GM12892 (cell line): ENCODE results near the gene LY6G6D.
A peak's percentile ranks its signal among the peaks of the same experiment; 100 is the strongest.
"Not testable (repeated sequence)": the region's sequence is repeated elsewhere in the genome, so short reads cannot be mapped to it uniquely, and the experiment has no call there.

Experiments used
- DNase-seq: peaks from one replicate; pipeline ENCODE4 v3.0.0; 2011; ENCODE audit not compliant: insufficient read length
- FAIRE-seq: peaks from 2 replicates; lab custom pipeline; 2011; peaks lifted over from hg19 to GRCh38; lab: Jason Lieb, UNC
- POLR2A ChIP-seq: IDR thresholded peaks from 2 replicates; pipeline ENCODE4 v1.6.1; 2011; ENCODE audit warnings: low read depth, low read length, control low read depth
- POLR2AphosphoS5 ChIP-seq: IDR thresholded peaks from 2 replicates; pipeline ENCODE4 v1.6.1; 2011; ENCODE audit warnings: low read depth, low read length, control low read depth
- TAF1 ChIP-seq: IDR thresholded peaks from 2 replicates; pipeline ENCODE4 v1.6.1; 2011; ENCODE audit warnings: low read depth, mild to moderate bottlenecking, control low read depth, low read length, borderline replicate concordance

LY6G6D gene

GRCh38 chr6:31697555-31697954 lies 17.6 kb upstream of the LY6G6D start:
- FAIRE-seq: peak; percentile 42
- no peak for TF ChIP-seq POLR2A
- no peak for TF ChIP-seq POLR2AphosphoS5
- TF ChIP-seq TAF1: no peak
- no peak for DNase-seq

GRCh38 chr6:31700740-31701401 lies 14.3 kb upstream of the LY6G6D start:
- TF ChIP-seq POLR2A: no peak
- TF ChIP-seq TAF1: no peak
- no peak for TF ChIP-seq POLR2AphosphoS5
- DNase-seq (no peak), FAIRE-seq (no peak)

- DNase-seq (no peak), FAIRE-seq (no peak)
- TF ChIP-seq TAF1 (no peak), POLR2AphosphoS5 (no peak), POLR2A (no peak)
Observed at GRCh38 chr6:31701666-31702404, 13.3 kb upstream of the LY6G6D start.

GRCh38 chr6:31702405-31702818 lies 12.7 kb upstream of the LY6G6D start:
- FAIRE-seq: no peak
- DNase-seq: no peak
- TF ChIP-seq POLR2A (no peak), TAF1 (no peak), POLR2AphosphoS5 (no peak)

GRCh38 chr6:31702819-31703716 lies 12.1 kb upstream of the LY6G6D start, which contains the start of gene ABHD16A:
ABHD16A (minus strand) TSS chr6:31703324; CDS start chr6:31703281, 43 bp downstream.
- DNase-seq (peak; percentile 98), FAIRE-seq (peak; percentile 100)
- TF ChIP-seq TAF1 (peak; percentile 39; the same call in 1 of the 2 replicates), POLR2AphosphoS5 (peak; percentile 60), POLR2A (peak; percentile 72)

GRCh38 chr6:31705931-31706330 lies 9.2 kb upstream of the LY6G6D start:
- FAIRE-seq: no peak
- no peak for DNase-seq
- TF ChIP-seq POLR2AphosphoS5 (no peak), POLR2A (no peak), TAF1 (no peak)

GRCh38 chr6:31706599-31706998 lies 8.5 kb upstream of the LY6G6D start, which contains the start of gene LY6G6F:
LY6G6F (plus strand) TSS chr6:31706866; CDS start chr6:31706907, 41 bp downstream.
- TF ChIP-seq POLR2A: no peak
- no peak for TF ChIP-seq POLR2AphosphoS5
- no peak for TF ChIP-seq TAF1
- FAIRE-seq (no peak), DNase-seq (no peak)

GRCh38 chr6:31707701-31708100 lies 7.4 kb upstream of the LY6G6D start:
- no peak for DNase-seq
- FAIRE-seq: no peak

DNA sequence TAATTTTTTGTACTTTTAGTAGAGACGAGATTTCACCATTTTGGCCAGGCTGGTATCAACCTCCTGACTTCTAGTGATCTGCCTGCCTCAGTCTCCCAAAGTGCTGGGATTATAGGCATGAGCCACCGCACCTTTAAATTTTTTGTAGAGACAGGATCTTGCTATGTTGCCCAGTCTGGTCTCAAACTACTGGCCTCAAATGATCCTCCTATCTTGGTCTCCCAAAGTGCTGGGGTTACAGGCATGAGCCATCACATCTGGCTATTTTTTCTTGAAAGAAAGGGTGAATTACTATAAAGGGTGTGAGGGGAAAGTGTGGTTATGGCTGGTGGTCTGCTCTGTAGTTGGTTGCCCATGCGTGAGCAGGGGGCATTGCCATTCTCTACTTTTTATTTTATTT lies 6.9 kb upstream of the LY6G6D start:
- TF ChIP-seq TAF1 (no peak), POLR2A (no peak), POLR2AphosphoS5 (no peak)
- FAIRE-seq (no peak), DNase-seq (no peak)

More at GRCh38 chr6:31707701-31708100, 7.4 kb upstream of the LY6G6D start:
- TF ChIP-seq TAF1 (no peak), POLR2A (no peak), POLR2AphosphoS5 (no peak)

DNA sequence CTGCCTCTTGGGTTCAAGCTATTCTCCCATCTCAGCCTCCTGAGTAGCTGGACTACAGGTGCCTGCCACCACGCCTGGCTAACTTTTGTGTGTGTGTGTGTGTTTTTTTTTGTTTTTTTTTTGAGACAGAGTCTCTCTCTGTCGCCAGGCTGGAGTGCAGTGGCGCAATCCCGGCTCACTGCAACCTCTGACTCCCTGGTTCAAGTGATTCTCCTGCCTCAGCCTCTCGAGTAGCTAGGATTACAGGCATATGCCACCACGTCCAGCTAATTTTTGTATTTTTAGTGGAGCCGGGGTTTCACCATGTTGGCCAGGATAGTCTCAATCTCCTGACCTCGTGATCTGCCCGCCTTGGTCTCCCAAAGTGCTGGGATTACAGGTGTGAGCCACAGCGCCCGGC lies 6.0 kb upstream of the LY6G6D start:
- FAIRE-seq, DNase-seq: not testable (repeated sequence)
